ENCODE measurements around the gene CCDC194.

DNA sequence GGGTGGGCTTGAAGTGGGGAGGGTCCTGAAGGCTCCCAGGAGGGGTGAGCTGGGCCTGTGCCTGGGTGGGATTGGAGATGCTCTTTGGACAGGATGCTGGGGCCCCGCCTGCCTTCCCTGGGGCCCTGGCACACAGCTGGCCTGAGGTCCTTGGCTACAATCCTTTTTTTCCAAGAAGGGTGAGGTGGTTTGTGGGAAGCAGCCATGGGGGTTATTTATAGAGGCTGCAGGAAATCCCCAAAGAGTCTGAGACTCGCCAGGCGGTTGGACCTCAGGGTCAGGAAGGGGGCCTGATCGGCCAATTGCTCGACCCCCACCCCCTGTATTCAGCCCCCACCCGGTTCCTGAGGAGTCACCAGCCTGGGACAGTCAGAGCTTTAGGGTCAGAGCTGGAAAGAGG lies 46.6 kb downstream of the CCDC194 start:
- TF ChIP-seq POLR2A (IDR thresholded peaks at IDR 0.05), result no peak
- TF ChIP-seq, protein P1, sequence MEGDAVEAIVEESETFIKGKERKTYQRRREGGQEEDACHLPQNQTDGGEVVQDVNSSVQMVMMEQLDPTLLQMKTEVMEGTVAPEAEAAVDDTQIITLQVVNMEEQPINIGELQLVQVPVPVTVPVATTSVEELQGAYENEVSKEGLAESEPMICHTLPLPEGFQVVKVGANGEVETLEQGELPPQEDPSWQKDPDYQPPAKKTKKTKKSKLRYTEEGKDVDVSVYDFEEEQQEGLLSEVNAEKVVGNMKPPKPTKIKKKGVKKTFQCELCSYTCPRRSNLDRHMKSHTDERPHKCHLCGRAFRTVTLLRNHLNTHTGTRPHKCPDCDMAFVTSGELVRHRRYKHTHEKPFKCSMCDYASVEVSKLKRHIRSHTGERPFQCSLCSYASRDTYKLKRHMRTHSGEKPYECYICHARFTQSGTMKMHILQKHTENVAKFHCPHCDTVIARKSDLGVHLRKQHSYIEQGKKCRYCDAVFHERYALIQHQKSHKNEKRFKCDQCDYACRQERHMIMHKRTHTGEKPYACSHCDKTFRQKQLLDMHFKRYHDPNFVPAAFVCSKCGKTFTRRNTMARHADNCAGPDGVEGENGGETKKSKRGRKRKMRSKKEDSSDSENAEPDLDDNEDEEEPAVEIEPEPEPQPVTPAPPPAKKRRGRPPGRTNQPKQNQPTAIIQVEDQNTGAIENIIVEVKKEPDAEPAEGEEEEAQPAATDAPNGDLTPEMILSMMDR (IDR thresholded peaks at IDR 0.05), result no peak
